CD1c-positive myeloid dendritic cell (primary cell): ENCODE results near the gene YIPF2.
A peak's percentile ranks its signal among the peaks of the same experiment; 100 is the strongest.
"Not testable (repeated sequence)": the region's sequence is repeated elsewhere in the genome, so short reads cannot be mapped to it uniquely, and the experiment has no call there.

Experiments used
- DNase-seq: peaks from one replicate; pipeline ENCODE4 v3.0.0-alpha.2; 2016; ENCODE audit errors: extremely low spot score

Gene YIPF2

DNA sequence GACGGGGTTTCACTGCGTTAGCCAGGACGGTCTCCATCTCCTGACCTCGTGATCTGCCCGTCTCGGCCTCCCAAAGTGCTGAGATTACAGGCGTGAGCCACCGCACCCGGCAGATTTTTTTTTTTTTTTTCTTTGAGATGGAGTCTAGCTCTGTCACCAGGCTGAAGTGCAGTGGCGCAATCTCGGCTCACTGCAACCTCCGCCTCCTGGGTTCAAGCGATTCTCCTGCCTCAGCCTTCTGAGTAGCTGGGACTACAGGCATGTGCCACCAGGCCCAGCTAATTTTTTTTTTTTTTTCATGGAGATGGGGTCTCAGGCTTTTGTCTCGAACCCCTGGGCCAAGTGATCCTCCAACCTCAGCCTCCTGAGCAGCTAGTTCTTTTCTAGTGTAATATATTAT is 13.2 kb upstream of the YIPF2 start:
- DNase-seq = not testable (repeated sequence)

DNA sequence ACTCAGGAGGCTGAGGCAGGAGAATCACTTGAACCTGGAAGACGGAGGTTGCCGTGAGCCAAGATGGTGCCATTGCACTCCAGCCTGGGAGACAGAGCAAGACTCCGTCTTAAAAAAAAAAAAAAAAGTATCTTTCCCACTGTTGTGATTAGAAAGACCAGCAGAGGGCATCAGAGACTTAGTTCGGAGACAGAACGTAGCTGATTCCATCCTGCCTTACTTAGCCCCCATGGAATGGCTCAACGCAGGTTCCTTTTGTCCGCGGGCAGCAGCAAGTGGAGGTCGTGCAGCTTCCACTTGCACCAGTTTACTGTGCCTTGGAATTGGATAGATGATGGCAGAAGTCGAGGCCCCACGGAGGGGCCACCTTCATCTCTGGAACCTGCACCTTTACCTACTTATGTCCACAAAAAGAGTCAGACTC is 8.2 kb upstream of the YIPF2 start:
- DNase-seq = peak; percentile 76

DNA sequence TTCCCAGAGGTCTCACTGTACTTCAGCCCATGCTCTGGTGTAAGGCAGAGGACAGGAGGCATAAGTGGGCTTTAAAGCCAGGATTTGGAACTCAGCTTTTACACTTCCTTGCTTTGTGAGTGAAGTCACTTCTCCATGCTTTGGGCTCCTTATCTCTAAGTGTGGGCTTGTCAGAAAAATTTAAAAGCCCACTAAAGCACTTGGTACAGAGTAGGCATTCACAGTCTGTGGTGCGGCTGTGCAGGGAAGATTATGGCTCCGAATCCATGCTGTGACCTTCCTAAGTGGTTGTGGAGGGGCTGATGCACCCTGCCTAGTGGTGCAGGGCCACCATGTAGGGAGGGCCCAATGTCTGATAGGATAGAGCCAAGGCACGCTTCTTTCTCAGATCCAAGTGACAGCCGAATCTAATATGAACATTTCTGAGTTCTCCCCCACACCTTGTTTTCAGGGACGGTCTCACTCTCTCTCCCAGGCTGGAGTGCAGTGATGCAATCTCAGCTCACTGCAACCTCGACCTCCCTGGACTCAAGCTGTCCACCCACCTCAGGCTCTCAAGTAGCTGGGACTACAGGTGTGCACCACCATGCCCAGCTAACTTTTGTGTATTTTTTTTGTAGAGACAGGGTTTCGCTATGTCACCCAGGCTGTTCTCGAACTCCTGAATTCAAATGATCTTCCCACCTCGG is 7.1 kb upstream of the YIPF2 start:
- no peak for DNase-seq

DNA sequence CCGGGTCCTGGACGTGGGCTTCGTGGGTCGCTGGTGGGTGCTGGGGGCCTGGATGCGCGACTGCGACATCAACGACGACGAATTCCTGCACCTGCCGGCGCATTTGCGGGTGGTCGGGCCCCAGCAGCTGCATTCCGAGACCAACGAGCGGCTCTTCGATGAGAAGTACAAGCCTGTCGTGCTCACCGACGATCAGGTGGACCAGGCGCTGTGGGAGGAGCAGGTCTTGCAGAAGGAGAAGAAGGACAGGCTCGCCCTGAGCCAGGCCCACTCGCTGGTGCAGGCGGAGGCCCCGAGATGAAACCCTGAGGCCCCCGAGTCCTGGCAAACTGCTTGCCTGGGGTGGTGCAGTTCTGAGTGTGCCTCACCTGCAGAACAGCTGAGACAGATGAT is 959 bp upstream of the YIPF2 start:
- DNase-seq = no peak

DNA sequence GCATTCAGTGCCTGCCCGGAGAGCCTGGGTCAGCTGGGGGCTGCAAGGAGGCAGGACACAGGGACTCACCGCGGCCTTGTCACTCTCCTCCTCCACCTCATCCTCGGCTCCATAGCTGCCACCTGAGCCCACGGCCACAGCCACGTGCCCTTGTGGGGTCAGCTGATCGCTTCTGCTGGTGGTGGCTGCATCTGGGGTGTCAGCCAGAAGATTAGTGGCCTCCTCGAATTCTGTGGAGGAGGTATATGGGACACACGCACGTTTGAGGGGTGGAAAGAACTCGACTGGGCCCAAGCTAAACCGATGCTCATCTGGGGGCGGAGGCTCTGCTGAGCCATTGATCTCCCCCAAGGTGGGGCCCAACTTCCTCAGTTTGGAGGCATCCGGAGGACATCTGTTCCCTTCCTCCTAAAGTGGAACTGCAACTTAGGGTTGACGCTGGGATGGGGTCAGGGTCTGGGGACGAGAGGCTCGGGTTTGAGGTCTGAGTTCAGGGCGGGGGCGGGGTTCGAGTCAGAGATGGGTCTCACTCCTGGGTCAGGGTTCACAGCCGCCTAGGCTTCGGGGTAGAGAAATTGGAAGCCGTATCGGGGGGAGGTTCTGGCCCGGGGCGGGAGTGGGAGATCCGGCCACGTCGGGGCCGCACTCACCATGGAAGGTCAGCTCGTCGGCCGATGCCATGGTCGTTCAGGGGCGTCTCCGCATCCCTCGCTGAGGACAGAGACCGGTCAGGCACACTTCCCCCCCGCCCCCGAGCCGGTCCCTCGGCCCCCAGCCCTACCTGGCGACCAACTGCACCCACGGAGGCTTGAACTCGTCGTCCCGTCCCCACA is 493 bp downstream of the YIPF2 start:
- DNase-seq = peak; percentile 68

DNA sequence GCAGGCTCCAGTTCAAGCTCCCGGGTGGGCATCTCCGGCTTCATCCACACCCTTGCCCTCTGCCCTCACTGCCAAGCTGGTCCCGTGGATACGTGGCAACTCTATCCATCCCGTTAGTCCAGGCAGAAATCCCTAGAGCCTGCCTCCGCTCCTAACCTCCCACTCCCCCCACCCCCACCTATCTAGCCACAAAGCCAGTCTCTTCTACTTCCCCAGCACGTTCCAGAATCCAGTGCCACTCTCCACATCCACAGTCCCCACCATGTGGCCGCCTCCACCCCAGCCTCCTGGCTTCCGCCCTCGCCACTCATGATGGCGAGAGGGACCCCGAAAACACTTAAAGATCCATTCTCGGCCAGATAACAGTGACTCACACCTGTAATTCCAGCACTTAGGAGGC is 3.8 kb downstream of the YIPF2 start:
- no peak for DNase-seq

DNA sequence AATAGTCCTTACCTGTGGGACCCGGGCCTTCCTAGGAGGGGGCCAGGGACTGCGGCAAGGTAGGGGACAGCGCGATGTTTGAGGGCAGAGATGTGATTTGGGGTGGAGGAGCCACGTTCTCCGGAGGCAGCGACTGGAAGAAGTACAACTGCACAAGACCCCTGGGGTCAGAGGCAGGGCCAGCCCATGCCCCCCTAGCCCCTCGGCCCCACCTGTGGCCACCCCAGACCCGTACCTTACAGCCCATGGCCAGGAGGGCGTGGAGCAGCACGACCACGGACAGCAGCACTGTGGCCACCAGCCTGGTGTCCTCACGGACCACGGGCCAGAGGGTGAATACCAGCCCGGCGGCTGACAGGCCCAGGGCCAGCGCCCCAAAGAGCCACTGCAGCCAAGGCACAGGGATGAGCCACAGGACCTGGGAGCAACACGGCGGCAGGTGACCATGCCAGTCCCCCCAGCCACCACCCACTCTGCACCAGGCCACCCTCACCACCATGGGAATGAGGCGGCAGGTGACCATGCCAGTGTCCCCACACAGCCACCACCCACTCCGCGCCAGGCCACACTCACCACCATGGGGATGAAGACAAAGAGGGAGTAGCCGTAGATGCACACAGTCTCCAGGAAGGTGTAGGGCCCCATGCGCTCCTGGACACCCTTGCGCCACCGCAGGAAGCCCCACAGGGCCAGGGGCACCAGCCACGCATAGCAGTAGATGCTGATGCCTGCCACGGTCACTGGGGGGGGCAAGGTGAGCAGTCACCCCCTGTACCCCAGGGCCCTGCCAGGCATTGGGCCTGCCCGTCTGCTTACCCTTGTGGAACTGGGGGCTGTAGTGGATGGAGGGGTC is 5.0 kb downstream of the YIPF2 start:
- DNase-seq = no peak

DNA sequence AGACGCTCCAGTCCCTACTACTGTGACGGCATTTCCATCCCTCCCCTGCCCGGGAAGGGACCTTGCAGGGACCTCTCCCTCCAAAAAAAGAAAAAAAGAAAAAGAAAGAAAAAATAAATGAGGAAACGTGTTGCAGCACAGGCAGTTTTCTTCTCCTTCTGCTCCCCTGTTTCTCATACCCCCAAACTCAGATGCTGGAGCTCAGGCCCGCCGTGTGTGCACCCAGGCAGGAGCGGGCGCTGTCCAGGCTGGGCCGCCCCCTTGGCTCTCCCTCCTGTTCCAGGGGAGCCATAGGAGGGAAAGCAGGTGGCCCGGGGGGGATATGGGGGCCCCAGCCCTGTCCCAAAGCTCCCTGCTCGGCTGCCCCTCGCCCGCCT is 5.8 kb downstream of the YIPF2 start:
- no peak for DNase-seq

DNA sequence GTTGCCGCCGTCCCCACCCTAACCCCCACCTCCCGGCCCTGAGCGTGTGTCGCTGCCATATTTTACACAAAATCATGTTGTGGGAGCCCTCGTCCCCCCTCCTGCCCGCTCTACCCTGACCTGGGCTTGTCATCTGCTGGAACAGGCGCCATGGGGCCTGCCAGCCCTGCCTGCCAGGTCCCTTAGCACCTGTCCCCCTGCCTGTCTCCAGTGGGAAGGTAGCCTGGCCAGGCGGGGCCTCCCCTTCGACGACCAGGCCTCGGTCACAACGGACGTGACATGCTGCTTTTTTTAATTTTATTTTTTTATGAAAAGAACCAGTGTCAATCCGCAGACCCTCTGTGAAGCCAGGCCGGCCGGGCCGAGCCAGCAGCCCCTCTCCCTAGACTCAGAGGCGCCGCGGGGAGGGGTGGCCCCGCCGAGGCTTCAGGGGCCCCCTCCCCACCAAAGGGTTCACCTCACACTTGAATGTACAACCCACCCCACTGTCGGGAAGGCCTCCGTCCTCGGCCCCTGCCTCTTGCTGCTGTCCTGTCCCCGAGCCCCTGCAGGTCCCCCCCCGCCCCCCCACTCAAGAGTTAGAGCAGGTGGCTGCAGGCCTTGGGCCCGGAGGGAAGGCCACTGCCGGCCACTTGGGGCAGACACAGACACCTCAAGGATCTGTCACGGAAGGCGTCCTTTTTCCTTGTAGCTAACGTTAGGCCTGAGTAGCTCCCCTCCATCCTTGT is 6.4 kb downstream of the YIPF2 start:
- DNase-seq = no peak

DNA sequence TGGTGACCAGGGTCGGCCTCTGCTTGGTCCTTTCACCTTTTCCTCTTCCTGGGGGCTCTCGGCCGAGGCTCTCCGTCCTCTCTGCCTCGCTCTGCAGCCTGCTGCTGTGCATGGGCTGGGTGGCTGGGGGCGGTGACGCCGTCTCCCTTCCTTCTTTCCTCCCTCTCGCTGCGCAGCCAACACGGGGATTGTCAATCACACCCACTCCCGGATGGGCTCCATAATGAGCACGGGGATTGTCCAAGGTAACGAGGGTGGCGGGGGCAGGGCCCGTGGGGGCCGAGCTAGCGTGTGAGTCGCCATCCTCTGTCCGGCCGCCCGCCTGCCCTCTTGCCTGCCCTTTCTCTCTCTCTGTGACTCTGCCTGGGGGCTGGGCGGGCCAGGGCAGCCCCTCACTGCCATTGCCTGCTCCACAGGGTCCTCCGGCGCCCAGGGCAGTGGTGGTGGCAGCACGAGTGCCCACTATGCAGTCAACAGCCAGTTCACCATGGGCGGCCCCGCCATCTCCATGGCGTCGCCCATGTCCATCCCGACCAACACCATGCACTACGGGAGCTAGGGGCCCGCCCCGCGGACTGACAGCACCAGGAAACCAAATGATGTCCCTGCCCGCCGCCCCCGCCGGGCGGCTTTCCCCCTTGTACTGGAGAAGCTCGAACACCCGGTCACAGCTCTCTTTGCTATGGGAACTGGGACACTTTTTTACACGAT is 7.1 kb downstream of the YIPF2 start:
- no peak for DNase-seq

DNA sequence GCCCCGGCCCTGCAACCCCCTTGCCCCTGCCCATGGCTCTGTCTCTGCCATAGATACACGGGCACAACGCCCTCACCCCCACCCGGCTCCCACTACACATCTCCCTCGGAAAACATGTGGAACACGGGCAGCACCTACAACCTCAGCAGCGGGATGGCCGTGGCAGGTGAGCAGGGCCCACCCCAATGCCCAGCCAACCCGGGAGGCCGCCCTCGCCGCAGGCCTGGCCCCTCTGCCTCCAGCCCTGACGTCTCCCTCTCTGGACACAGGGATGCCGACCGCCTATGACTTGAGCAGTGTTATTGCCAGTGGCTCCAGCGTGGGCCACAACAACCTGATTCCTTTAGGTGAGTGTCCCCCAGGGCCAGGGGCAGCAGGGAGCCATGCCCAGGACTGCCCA is 7.7 kb downstream of the YIPF2 start:
- DNase-seq = no peak

DNA sequence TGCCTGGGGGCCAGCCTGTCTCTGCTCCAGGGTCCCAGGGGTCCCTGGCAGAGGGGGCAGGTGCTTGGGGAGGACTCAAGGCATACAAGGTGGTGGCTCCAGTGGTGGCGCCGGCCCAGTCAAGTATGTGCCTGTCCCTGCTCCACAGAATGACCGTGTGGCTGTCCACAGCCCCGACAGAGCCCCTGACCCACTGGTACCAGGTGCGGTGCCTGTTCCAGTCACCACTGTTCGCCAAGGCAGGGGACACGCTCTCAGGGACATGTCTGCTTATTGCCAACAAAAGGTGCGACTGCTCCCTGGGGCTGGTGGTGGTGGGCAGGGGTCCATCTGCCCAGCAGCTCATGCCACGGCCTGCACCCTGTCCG is 8.2 kb downstream of the YIPF2 start:
- DNase-seq = no peak

DNA sequence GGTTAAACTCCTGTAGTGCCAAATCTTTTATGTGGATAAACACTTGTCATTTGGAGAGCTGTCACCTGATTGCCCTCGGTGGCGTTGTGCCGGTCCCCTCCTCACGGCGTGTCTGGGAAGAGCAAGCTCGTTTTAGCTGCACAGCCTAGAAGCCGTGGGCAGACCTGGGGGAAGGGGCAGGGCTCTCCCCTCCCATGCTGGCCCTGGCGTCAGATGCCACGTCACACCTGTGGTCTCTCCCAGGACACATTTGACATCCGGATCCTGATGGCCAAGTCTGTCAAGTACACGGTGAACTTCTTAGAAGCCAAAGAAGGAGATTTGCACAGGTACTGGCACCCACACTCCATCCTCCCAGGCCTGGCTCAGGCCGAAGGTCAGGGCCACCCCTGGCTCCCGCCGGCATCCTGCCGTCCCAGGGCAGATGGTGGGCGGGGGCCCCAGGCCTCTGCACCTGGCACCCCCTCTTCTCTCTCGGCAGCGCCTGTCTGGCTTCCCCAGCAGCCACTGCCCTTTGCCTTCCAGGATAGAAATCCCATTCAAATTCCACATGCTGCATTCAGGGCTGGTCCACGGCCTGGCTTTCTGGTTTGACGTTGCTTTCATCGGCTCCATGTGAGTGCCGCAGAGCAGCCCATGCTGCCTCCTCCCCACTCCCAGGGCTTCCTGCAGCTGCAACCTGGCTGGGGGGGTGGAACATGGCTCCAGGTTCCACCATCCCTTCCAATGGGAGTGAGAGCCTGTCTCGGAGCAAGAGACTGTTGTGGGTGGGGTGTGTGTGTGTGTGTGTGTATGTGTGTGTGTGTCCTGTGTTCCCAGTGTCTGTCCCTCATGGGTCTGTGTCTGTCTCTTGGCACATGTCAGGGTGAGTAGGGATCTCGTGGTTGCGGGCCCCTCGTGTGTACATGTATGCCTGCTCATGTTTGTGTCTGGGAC is 8.8 kb downstream of the YIPF2 start:
- DNase-seq = no peak

DNA sequence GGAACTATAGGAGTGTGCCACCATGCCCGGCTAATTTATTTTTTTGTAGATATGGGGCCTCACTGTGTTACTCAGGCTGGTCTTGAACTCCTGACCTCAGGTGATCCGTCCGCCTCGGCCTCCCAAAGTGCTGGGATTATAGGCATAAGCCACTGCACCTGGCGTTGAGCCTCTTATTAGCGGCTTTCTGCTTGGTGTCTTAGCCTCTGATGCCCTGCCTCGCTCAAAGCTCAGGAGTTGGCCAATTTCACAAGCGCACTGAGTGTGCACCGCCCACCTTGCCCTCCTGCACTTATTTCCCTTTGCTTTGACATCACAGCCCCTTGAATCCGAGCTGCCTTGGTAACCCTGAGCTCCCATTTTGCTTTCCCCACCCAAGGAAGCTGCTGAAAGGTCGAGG is 10.1 kb downstream of the YIPF2 start:
- no peak for DNase-seq

DNA sequence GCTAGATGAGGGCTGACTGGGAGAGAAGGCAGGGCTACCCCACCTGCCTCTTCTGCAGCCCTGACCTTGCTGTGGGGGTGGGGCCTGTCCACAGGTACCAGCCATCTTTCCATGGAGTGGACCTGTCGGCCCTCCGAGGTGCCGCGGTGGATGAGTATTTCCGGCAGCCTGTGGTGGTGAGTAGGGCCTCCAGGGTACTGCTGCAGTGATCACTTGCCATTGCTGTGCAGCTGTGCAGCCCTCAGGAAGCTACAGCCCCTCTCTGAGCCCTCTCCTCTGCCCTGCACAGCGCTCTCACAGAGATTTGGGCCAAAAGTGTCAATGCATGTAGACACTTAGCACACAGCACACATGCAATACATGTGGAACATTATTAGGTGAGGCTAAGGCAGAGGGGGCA is 11.8 kb downstream of the YIPF2 start:
- no peak for DNase-seq

DNA sequence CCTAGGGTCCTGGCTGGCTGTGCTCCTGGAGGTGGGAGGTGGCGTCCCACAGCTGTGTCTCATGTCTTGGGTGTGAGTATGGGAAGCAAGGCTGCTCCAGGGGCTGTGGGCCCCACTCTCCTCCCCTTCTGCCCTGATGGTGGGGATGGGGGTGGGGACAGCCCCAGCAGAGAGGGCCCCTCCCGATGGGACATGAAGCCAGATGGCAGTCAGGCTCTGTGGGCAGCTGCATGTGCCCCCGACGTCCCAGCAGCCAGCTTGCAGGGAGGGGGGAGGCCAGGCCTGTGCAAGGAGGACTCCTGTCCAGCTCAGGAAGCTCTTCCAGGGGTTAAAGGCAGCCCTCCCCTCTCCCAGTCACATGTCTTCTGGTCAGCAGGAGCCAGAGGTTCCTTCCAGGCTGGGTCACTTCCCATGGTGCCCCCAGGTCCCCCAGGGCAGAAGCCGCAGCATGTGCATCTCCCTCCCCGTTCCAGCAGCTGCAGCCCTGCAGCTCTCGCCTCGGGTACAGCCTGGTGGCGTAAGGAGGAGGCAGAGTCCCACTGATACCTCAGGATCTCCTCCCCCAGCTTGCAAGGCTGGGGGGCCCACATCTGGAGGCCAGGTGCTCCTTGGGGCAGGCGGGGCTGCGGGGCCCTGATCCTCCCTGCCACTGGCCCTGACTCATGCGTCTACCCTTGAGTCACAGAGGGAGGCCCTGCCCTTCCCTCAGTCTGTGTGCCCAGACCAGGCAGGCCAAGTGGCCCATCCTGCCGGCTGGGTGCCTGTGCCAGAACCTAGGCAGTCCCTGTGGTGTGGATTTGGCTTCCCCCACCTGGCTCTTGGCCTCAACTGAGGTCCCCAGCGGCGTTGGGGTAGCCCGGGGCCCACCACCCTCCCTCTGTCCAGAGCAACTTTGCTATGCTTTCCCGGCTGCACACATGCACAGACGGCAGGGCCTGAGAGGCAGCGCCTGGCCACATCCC is 13.0 kb downstream of the YIPF2 start:
- no peak for DNase-seq

DNA sequence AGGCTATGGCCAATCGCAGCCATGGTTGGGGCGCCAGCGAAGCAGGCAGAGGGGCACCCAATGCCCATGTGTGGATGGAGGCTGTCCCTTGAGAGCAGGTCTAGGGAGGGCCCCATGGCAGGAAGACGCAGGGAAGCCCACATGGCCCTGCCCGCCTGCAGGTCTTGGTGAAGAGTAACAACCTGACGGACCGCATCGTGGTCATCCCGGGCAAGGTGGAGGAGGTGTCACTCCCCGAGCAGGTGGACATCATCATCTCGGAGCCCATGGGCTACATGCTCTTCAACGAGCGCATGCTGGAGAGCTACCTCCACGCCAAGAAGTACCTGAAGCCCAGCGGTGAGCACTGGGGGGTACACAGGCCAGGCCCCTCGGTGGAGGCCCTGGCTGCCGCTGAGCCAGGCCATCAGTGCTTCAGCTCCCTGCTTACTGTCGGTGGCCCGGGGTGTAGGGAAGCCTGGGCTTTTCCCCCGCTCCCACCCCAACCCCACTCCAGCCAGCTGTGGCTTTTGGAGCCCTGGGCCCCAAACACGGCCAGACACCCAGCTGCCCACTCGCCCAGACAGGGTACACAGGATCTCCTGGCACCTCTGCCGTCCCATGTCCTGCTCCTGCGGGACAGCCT is 14.6 kb downstream of the YIPF2 start:
- DNase-seq = no peak

DNA sequence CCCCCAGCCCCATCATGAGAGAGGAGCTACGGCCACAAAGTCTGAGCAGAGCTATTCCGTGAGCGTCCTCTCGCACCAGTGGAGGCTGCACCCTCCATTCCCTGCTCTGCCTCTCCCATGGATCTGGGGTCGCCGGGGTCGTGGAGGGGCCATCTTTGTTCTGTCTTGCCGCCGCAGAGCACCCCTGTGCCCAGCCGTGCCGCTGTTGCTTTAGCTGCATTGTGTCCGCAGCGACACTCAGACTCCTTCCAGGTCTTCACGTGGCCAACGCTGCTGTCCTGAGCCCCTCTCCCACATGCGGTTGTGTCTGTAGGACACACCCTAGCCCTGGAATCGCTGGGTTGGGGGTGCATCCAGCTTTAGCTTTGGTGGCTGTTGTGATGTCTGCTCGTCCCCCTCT is 15.8 kb downstream of the YIPF2 start:
- DNase-seq = no peak
